Hindlimb muscle (tissue), 1 donor: ENCODE results near the gene HS3ST2. TPM values are rescaled to one million over a fixed set of nuclear protein-coding genes. Genes with fewer than 3 reads are reported as not detected.
"Not testable (repeated sequence)": the region's sequence is repeated elsewhere in the genome, so short reads cannot be mapped to it uniquely, and the experiment has no call there.

ENCODE experiments used
- DNase-seq: peaks from one replicate; pipeline ENCODE4 v3.0.0-alpha.2; 2013
- polyA plus RNA-seq: library from polyadenylated mRNA; unstranded; fragments of 120-200 nt; gene quantifications from one replicate; pipeline ENCODE4 v1.2.1, GENCODE V29; 2013; ENCODE audit not compliant: insufficient read length

The HS3ST2 gene
- polyA plus RNA-seq, 1 donor: not detected

- peak; percentile 15 for DNase-seq
Observed at GRCh38 chr16:22813223-22813947, 577 bp upstream of the HS3ST2 start.

- DNase-seq: no peak
Observed at GRCh38 chr16:22814711-22815105, 746 bp downstream of the HS3ST2 start.

GRCh38 chr16:22815863-22816262, 1.9 kb downstream of the HS3ST2 start:
- no peak for DNase-seq

- DNase-seq: no peak
Observed at GRCh38 chr16:22816475-22816874, 2.5 kb downstream of the HS3ST2 start.

GRCh38 chr16:22818736-22819135, 4.8 kb downstream of the HS3ST2 start:
- not testable (repeated sequence) for DNase-seq

- DNase-seq: no peak
Observed at GRCh38 chr16:22838681-22839080, 24.7 kb downstream of the HS3ST2 start.

GRCh38 chr16:22842031-22842430, 28.1 kb downstream of the HS3ST2 start:
- DNase-seq: not testable (repeated sequence)

GRCh38 chr16:22843122-22843521, 29.2 kb downstream of the HS3ST2 start:
- no peak for DNase-seq

- DNase-seq: no peak
Observed at GRCh38 chr16:22843856-22844255, 29.9 kb downstream of the HS3ST2 start.

- DNase-seq: no peak
Observed at GRCh38 chr16:22844416-22844815, 30.5 kb downstream of the HS3ST2 start.

- no peak for DNase-seq
Observed at GRCh38 chr16:22847100-22847499, 33.1 kb downstream of the HS3ST2 start.

GRCh38 chr16:22847690-22848089, 33.7 kb downstream of the HS3ST2 start:
- no peak for DNase-seq

GRCh38 chr16:22848451-22848850, 34.5 kb downstream of the HS3ST2 start:
- DNase-seq: no peak

GRCh38 chr16:22849517-22849916, 35.6 kb downstream of the HS3ST2 start:
- DNase-seq: no peak

- no peak for DNase-seq
Observed at GRCh38 chr16:22855231-22855630, 41.3 kb downstream of the HS3ST2 start.

- DNase-seq: no peak
Observed at GRCh38 chr16:22857296-22858025, 43.5 kb downstream of the HS3ST2 start.

- no peak for DNase-seq
Observed at GRCh38 chr16:22859925-22860324, 46.0 kb downstream of the HS3ST2 start.

GRCh38 chr16:22861580-22861979, 47.6 kb downstream of the HS3ST2 start:
- DNase-seq: no peak

- DNase-seq: no peak
Observed at GRCh38 chr16:22862046-22862445, 48.1 kb downstream of the HS3ST2 start.

GRCh38 chr16:22864375-22864774, 50.4 kb downstream of the HS3ST2 start:
- no peak for DNase-seq

GRCh38 chr16:22868593-22869224, 54.7 kb downstream of the HS3ST2 start:
- DNase-seq: no peak

- DNase-seq: no peak
Observed at GRCh38 chr16:22871861-22872260, 57.9 kb downstream of the HS3ST2 start.

GRCh38 chr16:22874394-22874793, 60.4 kb downstream of the HS3ST2 start:
- no peak for DNase-seq

GRCh38 chr16:22878955-22879354, 65.0 kb downstream of the HS3ST2 start:
- no peak for DNase-seq
